Measurements from ENCODE around the gene AGMAT.

The AGMAT gene

GRCh38 chr1:15559189-15559810, 25.6 kb downstream of the AGMAT start:
- no peak for TF ChIP-seq CTCF (IDR thresholded peaks at IDR 0.05)

- TF ChIP-seq CTCF (IDR thresholded peaks at IDR 0.05), result no peak
Observed at GRCh38 chr1:15558516-15558915, 26.3 kb downstream of the AGMAT start.

GRCh38 chr1:15557594-15557993, 27.3 kb downstream of the AGMAT start:
- TF ChIP-seq CTCF (IDR thresholded peaks at IDR 0.05), result no peak

GRCh38 chr1:15557008-15557407, 27.8 kb downstream of the AGMAT start:
- no peak for TF ChIP-seq CTCF (IDR thresholded peaks at IDR 0.05)

- no peak for TF ChIP-seq CTCF (IDR thresholded peaks at IDR 0.05)
Observed at GRCh38 chr1:15550573-15550972, 34.3 kb downstream of the AGMAT start.

GRCh38 chr1:15546641-15547040, 38.2 kb downstream of the AGMAT start:
- TF ChIP-seq CTCF (IDR thresholded peaks at IDR 0.05), result no peak

- TF ChIP-seq CTCF (IDR thresholded peaks at IDR 0.05), result no peak
Observed at GRCh38 chr1:15543589-15544568, 41.0 kb downstream of the AGMAT start.

All from LNCAP (cell line).